ENCODE data around the gene TIGD3.

TIGD3 gene

GRCh38 chr11:65389294-65389980 lies 34.9 kb downstream of the TIGD3 start:
- WGBS, 2 donors (ENCODE audit: extremely low coverage in 2 of 2, insufficient read length in 2 of 2, insufficient replicate concordance in 1 of 2), result no CpG with 5 or more reads among the region's 20 CpGs
- peaks cover 16 to 18% of the 10 kb centered on the region in 2 donors for H3K4me1 ChIP-seq (ENCODE audit: control insufficient read depth in 2 of 2, insufficient read depth in 1 of 2, low read depth in 1 of 2, low read length in 2 of 2)
- H3K23ac ChIP-seq (ENCODE audit: low read depth, low read length, poor library complexity), result peak overlapping the region; percentile 34
- no peaks in the 10 kb centered on the region for H3K27me3 ChIP-seq (ENCODE audit: control insufficient read depth in 3 of 3, insufficient read depth in 3 of 3, low read depth in 1 of 3, low read length in 3 of 3)
- no peak overlapping the region for H2BK12ac ChIP-seq (ENCODE audit: low read length)
- no peak overlapping the region for H3K14ac ChIP-seq (ENCODE audit: low read length)
- H3K9me3 ChIP-seq (replicated peaks in 1 of 2; ENCODE audit: control insufficient read depth in 2 of 2, insufficient read depth in 1 of 2, low read depth in 1 of 2, low read length in 2 of 2), result peaks cover 0 to 2% of the 10 kb centered on the region in 2 donors
- H4K8ac ChIP-seq (ENCODE audit: low read depth, low read length), result no peak overlapping the region
- no peak overlapping the region for H3K4me2 ChIP-seq (ENCODE audit: insufficient read depth, low read length, poor library complexity, severe bottlenecking)
- H2AK5ac ChIP-seq (ENCODE audit: low read depth, low read length), result peak overlapping the region; percentile 89
- H3K9ac ChIP-seq (ENCODE audit: low read depth, low read length, poor library complexity), result no peak overlapping the region
- H3K4ac ChIP-seq (ENCODE audit: low read length), result no peak overlapping the region
- no peak overlapping the region for H4K91ac ChIP-seq (ENCODE audit: low read depth, low read length, poor library complexity)
- peak overlapping the region; percentile 43 for H2BK5ac ChIP-seq (ENCODE audit: low read length)
- H3K27ac ChIP-seq (replicated peaks; ENCODE audit: low read length), result no peak overlapping the region
- H3K4me3 ChIP-seq (ENCODE audit: low read length in 2 of 2), result peak overlapping the region in 1 of 2 donors; percentile 47
- no peak overlapping the region for H2AFZ ChIP-seq (ENCODE audit: low read length)
- peaks cover 0 to 6% of the 10 kb centered on the region in 2 donors for H3K36me3 ChIP-seq (replicated peaks in 1 of 2; ENCODE audit: control insufficient read depth in 2 of 2, insufficient read depth in 2 of 2, low read length in 2 of 2)
- peaks cover 8% of the 10 kb centered on the region for H3K79me1 ChIP-seq (ENCODE audit: low read depth, low read length)
- H2BK120ac ChIP-seq (ENCODE audit: low read depth, low read length), result no peak overlapping the region
- DNase-seq (ENCODE audit: low spot score), result no peak
- H3K18ac ChIP-seq (ENCODE audit: low read length), result peak overlapping the region; percentile 11
- no peak overlapping the region for H2BK15ac ChIP-seq (ENCODE audit: low read length)

GRCh38 chr11:65390099-65390941 lies 35.8 kb downstream of the TIGD3 start:
- Histone ChIP-seq H3K4me3 (ENCODE audit: low read length in 2 of 2) (no peak overlapping the region), H3K4me2 (ENCODE audit: insufficient read depth, low read length, poor library complexity, severe bottlenecking) (no peak overlapping the region), H2BK5ac (ENCODE audit: low read length) (peak overlapping the region; percentile 43), H3K27me3 (ENCODE audit: control insufficient read depth in 3 of 3, insufficient read depth in 3 of 3, low read depth in 1 of 3, low read length in 3 of 3) (no peaks in the 10 kb centered on the region), H2AK5ac (ENCODE audit: low read depth, low read length) (peak overlapping the region; percentile 89), H3K9ac (ENCODE audit: low read depth, low read length, poor library complexity) (no peak overlapping the region), H3K4ac (ENCODE audit: low read length) (no peak overlapping the region), H3K23ac (ENCODE audit: low read depth, low read length, poor library complexity) (peak overlapping the region; percentile 55), H3K36me3 (replicated peaks in 1 of 2; ENCODE audit: control insufficient read depth in 2 of 2, insufficient read depth in 2 of 2, low read length in 2 of 2) (peaks cover 0 to 11% of the 10 kb centered on the region in 2 donors), H4K91ac (ENCODE audit: low read depth, low read length, poor library complexity) (peak overlapping the region; percentile 38), H2AFZ (ENCODE audit: low read length) (no peak overlapping the region), H4K8ac (ENCODE audit: low read depth, low read length) (no peak overlapping the region), H3K14ac (ENCODE audit: low read length) (peak overlapping the region; percentile 17), H3K18ac (ENCODE audit: low read length) (peak overlapping the region; percentile 77), H3K4me1 (ENCODE audit: control insufficient read depth in 2 of 2, insufficient read depth in 1 of 2, low read depth in 1 of 2, low read length in 2 of 2) (peaks cover 16 to 18% of the 10 kb centered on the region in 2 donors), H3K9me3 (replicated peaks in 1 of 2; ENCODE audit: control insufficient read depth in 2 of 2, insufficient read depth in 1 of 2, low read depth in 1 of 2, low read length in 2 of 2) (peaks cover 0 to 2% of the 10 kb centered on the region in 2 donors), H2BK120ac (ENCODE audit: low read depth, low read length) (peak overlapping the region; percentile 4), H3K79me1 (ENCODE audit: low read depth, low read length) (peaks cover 8% of the 10 kb centered on the region), H2BK12ac (ENCODE audit: low read length) (peak overlapping the region; percentile 41), H3K27ac (replicated peaks; ENCODE audit: low read length) (no peak overlapping the region), H2BK15ac (ENCODE audit: low read length) (no peak overlapping the region)
- WGBS, 2 donors (ENCODE audit: extremely low coverage in 2 of 2, insufficient read length in 2 of 2, insufficient replicate concordance in 1 of 2), result no CpG with 5 or more reads among the region's 21 CpGs
- DNase-seq (ENCODE audit: low spot score), result no peak

GRCh38 chr11:65390996-65391395 lies 36.4 kb downstream of the TIGD3 start:
- H3K27me3 ChIP-seq (ENCODE audit: control insufficient read depth in 3 of 3, insufficient read depth in 3 of 3, low read depth in 1 of 3, low read length in 3 of 3), result no peaks in the 10 kb centered on the region
- no peak overlapping the region for H2BK15ac ChIP-seq (ENCODE audit: low read length)
- DNase-seq (ENCODE audit: low spot score), result no peak
- H4K91ac ChIP-seq (ENCODE audit: low read depth, low read length, poor library complexity), result peak overlapping the region; percentile 38
- no peak overlapping the region for H3K27ac ChIP-seq (replicated peaks; ENCODE audit: low read length)
- H2BK12ac ChIP-seq (ENCODE audit: low read length), result peak overlapping the region; percentile 41
- H3K18ac ChIP-seq (ENCODE audit: low read length), result peak overlapping the region; percentile 59
- H3K36me3 ChIP-seq (replicated peaks in 1 of 2; ENCODE audit: control insufficient read depth in 2 of 2, insufficient read depth in 2 of 2, low read length in 2 of 2), result peaks cover 0 to 11% of the 10 kb centered on the region in 2 donors
- peaks cover 16 to 18% of the 10 kb centered on the region in 2 donors for H3K4me1 ChIP-seq (ENCODE audit: control insufficient read depth in 2 of 2, insufficient read depth in 1 of 2, low read depth in 1 of 2, low read length in 2 of 2)
- no peak overlapping the region for H3K4me3 ChIP-seq (ENCODE audit: low read length in 2 of 2)
- no peak overlapping the region for H2AFZ ChIP-seq (ENCODE audit: low read length)
- no CpG with 5 or more reads among the region's 9 CpGs for WGBS, 2 donors (ENCODE audit: extremely low coverage in 2 of 2, insufficient read length in 2 of 2, insufficient replicate concordance in 1 of 2)
- H4K8ac ChIP-seq (ENCODE audit: low read depth, low read length), result no peak overlapping the region
- peaks cover 8% of the 10 kb centered on the region for H3K79me1 ChIP-seq (ENCODE audit: low read depth, low read length)
- H3K14ac ChIP-seq (ENCODE audit: low read length), result no peak overlapping the region
- no peak overlapping the region for H2BK120ac ChIP-seq (ENCODE audit: low read depth, low read length)
- no peak overlapping the region for H3K4me2 ChIP-seq (ENCODE audit: insufficient read depth, low read length, poor library complexity, severe bottlenecking)
- H3K4ac ChIP-seq (ENCODE audit: low read length), result no peak overlapping the region
- peak overlapping the region; percentile 55 for H3K23ac ChIP-seq (ENCODE audit: low read depth, low read length, poor library complexity)
- H3K9me3 ChIP-seq (replicated peaks in 1 of 2; ENCODE audit: control insufficient read depth in 2 of 2, insufficient read depth in 1 of 2, low read depth in 1 of 2, low read length in 2 of 2), result peaks cover 0 to 2% of the 10 kb centered on the region in 2 donors
- peak overlapping the region; percentile 19 for H2BK5ac ChIP-seq (ENCODE audit: low read length)
- H2AK5ac ChIP-seq (ENCODE audit: low read depth, low read length), result peak overlapping the region; percentile 83
- peak overlapping the region; percentile 63 for H3K9ac ChIP-seq (ENCODE audit: low read depth, low read length, poor library complexity)
